Loucy (cell line): ENCODE measurements around the gene TMC2.

Experiments
- H2AFZ ChIP-seq: fragments of 200-600 bp; sonication (generic); 2 replicates; pipeline ENCODE4 v1.6.0; 2016; ENCODE audit warnings: antibody characterized with exemption, mild to moderate bottlenecking, low read length, moderate library complexity
- H3F3A ChIP-seq: fragments of 200-600 bp; 2 replicates; pipeline ENCODE4 v1.6.0; 2016; ENCODE audit warnings: antibody characterized with exemption, low read depth, mild to moderate bottlenecking
- H3K27me3 ChIP-seq: fragments of 200-600 bp; sonication (generic); 2 replicates; pipeline ENCODE4 v1.6.1; 2014; ENCODE audit warnings: low read length, mild to moderate bottlenecking; ENCODE audit not compliant: insufficient read depth, poor library complexity, severe bottlenecking
- H3K36me3 ChIP-seq: fragments of 200-600 bp; sonication (generic); 2 replicates; pipeline ENCODE4 v1.6.1; 2016; ENCODE audit warnings: low read length; ENCODE audit not compliant: insufficient read depth
- H3K4me1 ChIP-seq: fragments of 200-600 bp; sonication (generic); 2 replicates; pipeline ENCODE4 v1.5.1; 2014; ENCODE audit warnings: low read length, mild to moderate bottlenecking; ENCODE audit not compliant: insufficient read depth, poor library complexity, severe bottlenecking
- H3K4me2 ChIP-seq: fragments of 200-600 bp; sonication (generic); 2 replicates; pipeline ENCODE4 v1.6.0; 2014; ENCODE audit warnings: antibody characterized with exemption, low read length, low read depth, mild to moderate bottlenecking; ENCODE audit not compliant: poor library complexity, severe bottlenecking
- H3K4me3 ChIP-seq: fragments of 200-600 bp; sonication (generic); 2 replicates; pipeline ENCODE4 v1.5.1; 2014; ENCODE audit warnings: low read length, mild to moderate bottlenecking, mixed read lengths; ENCODE audit not compliant: poor library complexity, severe bottlenecking
- H3K79me2 ChIP-seq: fragments of 200-600 bp; sonication (generic); 2 replicates; pipeline ENCODE4 v1.6.1; 2014; ENCODE audit warnings: low read length; ENCODE audit not compliant: insufficient read depth
- H3K9ac ChIP-seq: fragments of 200-600 bp; sonication (generic); 2 replicates; pipeline ENCODE4 v1.6.0; 2014; ENCODE audit warnings: mild to moderate bottlenecking, low read depth, low read length, moderate library complexity; ENCODE audit not compliant: poor library complexity, severe bottlenecking
- H3K9me2 ChIP-seq: fragments of 200-600 bp; sonication (generic); replicated peaks from 2 replicates; pipeline ENCODE4 v1.6.1; 2016; ENCODE audit warnings: low read depth, low read length, mixed read lengths
- H3K9me3 ChIP-seq: fragments of 200-600 bp; sonication (generic); 2 replicates; pipeline ENCODE4 v1.6.1; 2014; ENCODE audit warnings: mild to moderate bottlenecking, antibody characterized with exemption, low read length, low read depth; ENCODE audit not compliant: insufficient read depth
- H4K20me1 ChIP-seq: fragments of 200-600 bp; sonication (generic); 2 replicates; pipeline ENCODE4 v1.6.0; 2014; ENCODE audit warnings: antibody characterized with exemption, low read length, mild to moderate bottlenecking; ENCODE audit not compliant: insufficient read depth, poor library complexity, severe bottlenecking
- EZH2phosphoT487 ChIP-seq: fragments of 200-600 bp; IDR thresholded peaks from 2 replicates; pipeline ENCODE4 v1.6.1; 2018; ENCODE audit warnings: antibody characterized with exemption, mild to moderate bottlenecking, moderate library complexity, borderline replicate concordance
- TF ChIP-seq, protein P1 (sequence below): fragments of 200-600 bp; sonication (generic); conservative IDR thresholded peaks from 2 replicates; pipeline ENCODE4 v1.5.1; 2014; ENCODE audit warnings: mild to moderate bottlenecking, antibody characterized with exemption, low read length

TMC2 gene

GRCh38 chr20:2516399-2516798 lies 20.0 kb upstream of the TMC2 start:
- H3F3A ChIP-seq = no peaks in the 10 kb centered on the region
- H3K4me1 ChIP-seq = no peaks in the 10 kb centered on the region
- H3K9me2 ChIP-seq = no peaks in the 10 kb centered on the region
- peaks cover 32% of the 10 kb centered on the region for H3K27me3 ChIP-seq
- H2AFZ ChIP-seq = no peak overlapping the region
- H3K4me2 ChIP-seq = no peak overlapping the region
- H3K36me3 ChIP-seq = no peaks in the 10 kb centered on the region
- H4K20me1 ChIP-seq = no peaks in the 10 kb centered on the region
- no peak overlapping the region for H3K4me3 ChIP-seq
- no peak for TF ChIP-seq EZH2phosphoT487
- TF ChIP-seq, protein P1, sequence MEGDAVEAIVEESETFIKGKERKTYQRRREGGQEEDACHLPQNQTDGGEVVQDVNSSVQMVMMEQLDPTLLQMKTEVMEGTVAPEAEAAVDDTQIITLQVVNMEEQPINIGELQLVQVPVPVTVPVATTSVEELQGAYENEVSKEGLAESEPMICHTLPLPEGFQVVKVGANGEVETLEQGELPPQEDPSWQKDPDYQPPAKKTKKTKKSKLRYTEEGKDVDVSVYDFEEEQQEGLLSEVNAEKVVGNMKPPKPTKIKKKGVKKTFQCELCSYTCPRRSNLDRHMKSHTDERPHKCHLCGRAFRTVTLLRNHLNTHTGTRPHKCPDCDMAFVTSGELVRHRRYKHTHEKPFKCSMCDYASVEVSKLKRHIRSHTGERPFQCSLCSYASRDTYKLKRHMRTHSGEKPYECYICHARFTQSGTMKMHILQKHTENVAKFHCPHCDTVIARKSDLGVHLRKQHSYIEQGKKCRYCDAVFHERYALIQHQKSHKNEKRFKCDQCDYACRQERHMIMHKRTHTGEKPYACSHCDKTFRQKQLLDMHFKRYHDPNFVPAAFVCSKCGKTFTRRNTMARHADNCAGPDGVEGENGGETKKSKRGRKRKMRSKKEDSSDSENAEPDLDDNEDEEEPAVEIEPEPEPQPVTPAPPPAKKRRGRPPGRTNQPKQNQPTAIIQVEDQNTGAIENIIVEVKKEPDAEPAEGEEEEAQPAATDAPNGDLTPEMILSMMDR = no peak
- no peaks in the 10 kb centered on the region for H3K9me3 ChIP-seq
- H3K9ac ChIP-seq = no peak overlapping the region
- no peaks in the 10 kb centered on the region for H3K79me2 ChIP-seq

DNA sequence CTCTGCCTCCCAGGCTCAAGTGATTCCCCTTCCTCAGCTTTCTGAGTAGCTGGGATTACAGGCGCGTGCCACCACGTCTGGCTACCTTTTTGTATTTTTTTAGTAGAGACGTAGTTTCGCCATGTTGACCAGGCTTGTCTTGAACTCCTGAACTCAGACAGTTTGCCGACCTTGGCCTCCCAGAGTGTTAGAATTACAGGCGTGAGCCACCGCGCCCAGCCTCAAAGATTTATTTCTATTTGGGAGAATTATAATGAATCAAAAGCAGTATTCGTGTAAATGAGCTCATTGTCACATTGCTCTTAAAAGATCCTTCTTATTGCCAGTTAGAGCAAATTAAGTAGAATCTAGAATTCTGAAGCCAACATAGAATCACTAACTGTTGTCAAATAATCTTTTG lies 18.3 kb upstream of the TMC2 start:
- H3K9ac ChIP-seq = no peak overlapping the region
- H3K9me3 ChIP-seq = no peaks in the 10 kb centered on the region
- no peak overlapping the region for H2AFZ ChIP-seq
- H3K4me1 ChIP-seq = no peaks in the 10 kb centered on the region
- TF ChIP-seq, protein P1 = no peak
- TF ChIP-seq EZH2phosphoT487 = no peak
- H3K79me2 ChIP-seq = no peaks in the 10 kb centered on the region
- H3K27me3 ChIP-seq = peaks cover 24% of the 10 kb centered on the region
- H3K9me2 ChIP-seq = no peaks in the 10 kb centered on the region
- H3F3A ChIP-seq = no peaks in the 10 kb centered on the region
- no peaks in the 10 kb centered on the region for H4K20me1 ChIP-seq
- H3K4me2 ChIP-seq = no peak overlapping the region
- H3K36me3 ChIP-seq = no peaks in the 10 kb centered on the region
- no peak overlapping the region for H3K4me3 ChIP-seq

- no peaks in the 10 kb centered on the region for H3F3A ChIP-seq
- no peaks in the 10 kb centered on the region for H3K79me2 ChIP-seq
- H3K9me3 ChIP-seq = no peaks in the 10 kb centered on the region
- no peak overlapping the region for H3K4me2 ChIP-seq
- H3K4me3 ChIP-seq = no peak overlapping the region
- peaks cover 19% of the 10 kb centered on the region for H3K27me3 ChIP-seq
- no peak overlapping the region for H2AFZ ChIP-seq
- no peaks in the 10 kb centered on the region for H4K20me1 ChIP-seq
- H3K36me3 ChIP-seq = no peaks in the 10 kb centered on the region
- TF ChIP-seq, protein P1 = no peak
- TF ChIP-seq EZH2phosphoT487 = no peak
- no peaks in the 10 kb centered on the region for H3K9me2 ChIP-seq
- H3K9ac ChIP-seq = no peak overlapping the region
- no peaks in the 10 kb centered on the region for H3K4me1 ChIP-seq
Measured at GRCh38 chr20:2518558-2518957, 17.8 kb upstream of the TMC2 start.
